Subcutaneous abdominal adipose tissue (tissue), 5 donors: ENCODE measurements around the gene ITGA11.
A peak's percentile ranks its signal among the peaks of the same experiment; 100 is the strongest.

Experiments
- H3K27ac ChIP-seq: one replicate; pipeline ENCODE4 v1.7.0; 2013; ENCODE audit warnings: low read depth, mild to moderate bottlenecking, inconsistent platforms, low read length, moderate library complexity
- H3K27me3 ChIP-seq, 5 donors: one replicate each; pipeline ENCODE4 v1.7.0; 2013; ENCODE audit warnings: low read length in 5 of 5, inconsistent platforms in 1 of 5; ENCODE audit not compliant: control insufficient read depth in 5 of 5, insufficient read depth in 4 of 5
- H3K36me3 ChIP-seq, 5 donors: one replicate each; pipeline ENCODE4 v1.7.0; 2013; ENCODE audit warnings: low read length in 5 of 5; ENCODE audit not compliant: control insufficient read depth in 5 of 5, insufficient read depth in 5 of 5
- H3K4me1 ChIP-seq, 5 donors: one replicate each; pipeline ENCODE4 v1.7.0; 2013; ENCODE audit warnings: low read length in 5 of 5, mild to moderate bottlenecking in 3 of 5, moderate library complexity in 1 of 5; ENCODE audit not compliant: control insufficient read depth in 5 of 5, insufficient read depth in 5 of 5
- H3K4me3 ChIP-seq, 5 donors: one replicate each; pipeline ENCODE4 v1.7.0; 2013; ENCODE audit warnings: low read length in 5 of 5, low read depth in 1 of 5
- H3K9ac ChIP-seq, 5 donors: one replicate each; pipeline ENCODE4 v1.7.0; 2013; ENCODE audit warnings: low read length in 5 of 5, mild to moderate bottlenecking in 4 of 5, moderate library complexity in 3 of 5
- H3K9me3 ChIP-seq, 5 donors: one replicate each; pipeline ENCODE4 v1.7.0; 2013; ENCODE audit warnings: low read length in 5 of 5; ENCODE audit not compliant: control insufficient read depth in 5 of 5
- donor health status: healthy.
- donor health status: healthy.
- donor health status: healthy.
- donor health status: healthy.
- donor health status: healthy.

The ITGA11 gene

DNA sequence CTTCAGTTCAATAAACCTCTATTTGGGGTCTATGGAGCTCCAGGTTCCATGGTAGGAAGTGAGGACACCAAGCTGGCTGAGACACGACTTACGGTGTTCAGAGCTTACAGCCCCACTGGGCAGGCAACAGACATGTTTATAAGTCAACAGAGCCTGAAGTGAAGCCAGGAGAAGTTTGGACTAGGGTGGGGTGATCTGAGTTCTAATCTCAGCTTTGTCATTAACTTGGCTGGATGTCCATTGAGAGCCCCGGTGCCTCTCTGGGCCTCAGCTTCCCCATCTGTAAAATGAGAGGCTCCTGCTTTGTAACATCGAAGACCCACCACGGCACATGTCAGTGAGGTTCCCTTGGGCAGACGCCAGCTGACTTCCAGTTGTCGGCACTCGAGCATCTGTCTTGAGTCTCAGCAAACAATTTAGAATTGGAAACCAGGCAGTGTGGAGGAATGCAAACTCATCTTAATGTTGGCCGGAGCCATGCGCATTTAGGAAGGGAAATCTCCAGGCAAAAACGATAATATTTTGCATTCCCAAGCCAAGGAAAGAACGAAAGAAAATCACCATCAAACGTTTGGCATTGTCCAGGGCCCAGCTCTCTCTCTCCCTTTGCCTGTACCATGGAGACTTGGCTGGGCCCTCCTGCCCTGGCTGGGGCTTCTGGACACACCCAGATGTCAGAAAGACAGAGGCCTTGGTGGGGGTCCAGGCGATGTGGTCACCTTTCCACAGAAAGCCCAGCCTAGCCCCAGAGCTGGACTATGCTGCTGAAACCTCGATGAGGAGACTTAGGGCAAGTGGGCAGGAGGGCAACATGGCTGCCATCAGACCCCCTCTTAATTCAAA is 18.4 kb downstream of the ITGA11 start:
- no peaks in the 10 kb centered on the region for H3K27me3 ChIP-seq
- H3K9me3 ChIP-seq = no peaks in the 10 kb centered on the region
- no peaks in the 10 kb centered on the region for H3K36me3 ChIP-seq
- H3K4me3 ChIP-seq = no peak overlapping the region
- H3K27ac ChIP-seq = peak overlapping the region; percentile 37
- H3K4me1 ChIP-seq = peaks cover 2 to 32% (median 20%) of the 10 kb centered on the region in 5 donors
- H3K9ac ChIP-seq = no peak overlapping the region

DNA sequence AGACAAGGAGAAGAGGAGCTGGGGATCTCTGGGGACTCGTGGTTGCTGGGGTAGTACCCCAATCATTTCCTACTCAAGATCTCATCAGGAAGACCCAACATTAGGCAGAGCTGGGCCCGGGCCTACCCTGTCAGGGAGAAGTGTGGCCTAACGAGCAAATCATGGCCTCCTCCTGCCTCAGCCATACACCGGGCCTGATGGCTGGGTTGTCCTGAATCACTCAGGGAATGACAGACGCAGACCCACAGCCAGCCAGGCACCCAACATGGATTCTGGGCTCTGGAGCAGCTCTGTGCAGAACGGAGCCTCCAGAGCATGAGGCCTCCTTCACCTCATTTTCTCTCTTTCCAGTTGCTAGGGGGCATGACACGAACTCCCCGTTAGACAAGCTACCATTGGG is 19.7 kb downstream of the ITGA11 start:
- no peaks in the 10 kb centered on the region for H3K36me3 ChIP-seq
- H3K27ac ChIP-seq = no peak overlapping the region
- H3K9me3 ChIP-seq = no peaks in the 10 kb centered on the region
- H3K4me3 ChIP-seq = no peak overlapping the region
- peaks cover 0 to 3% (median 0%) of the 10 kb centered on the region in 5 donors for H3K27me3 ChIP-seq
- H3K9ac ChIP-seq = no peak overlapping the region
- H3K4me1 ChIP-seq = peaks cover 2 to 18% (median 9%) of the 10 kb centered on the region in 5 donors

DNA sequence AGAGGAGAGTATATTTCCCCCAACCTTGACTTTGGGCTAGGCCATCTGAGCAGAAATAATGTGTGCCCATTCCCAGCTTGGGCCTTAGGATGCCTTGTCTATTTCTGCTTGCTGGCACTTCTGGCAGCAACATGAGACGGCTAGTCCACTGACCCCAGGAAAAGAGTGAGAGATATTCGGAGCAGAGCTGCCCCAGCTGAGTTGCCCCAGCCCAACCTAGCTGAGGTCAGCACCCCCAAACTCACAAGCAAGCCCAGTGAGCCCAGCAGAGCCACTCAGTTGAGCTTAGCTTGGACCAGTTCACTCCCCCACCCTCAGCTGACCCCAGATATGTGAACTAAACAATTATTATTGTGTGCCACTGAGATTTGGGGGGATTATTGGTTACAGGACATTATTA is 20.2 kb downstream of the ITGA11 start:
- Histone ChIP-seq H3K36me3 (no peaks in the 10 kb centered on the region), H3K9ac (no peak overlapping the region), H3K27me3 (peaks cover 0 to 3% (median 0%) of the 10 kb centered on the region in 5 donors), H3K27ac (no peak overlapping the region), H3K4me1 (peaks cover 2 to 16% (median 9%) of the 10 kb centered on the region in 5 donors), H3K4me3 (no peak overlapping the region), H3K9me3 (no peaks in the 10 kb centered on the region)

DNA sequence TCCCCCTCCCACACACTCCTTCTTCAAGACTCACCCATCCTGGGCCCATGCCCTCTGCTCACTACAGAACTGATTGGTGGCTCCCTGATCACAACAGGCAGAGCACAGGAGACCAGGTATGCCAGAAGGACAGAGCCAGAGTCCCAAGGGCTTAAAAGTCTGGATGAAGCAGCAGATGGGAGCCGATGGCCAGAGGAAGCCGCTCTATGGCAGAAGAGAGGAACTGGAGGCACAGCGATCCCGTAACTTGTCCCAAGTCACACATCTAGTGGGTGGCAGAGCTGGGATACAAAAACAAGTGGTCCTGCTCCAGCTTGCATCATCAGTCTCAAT is 20.7 kb downstream of the ITGA11 start:
- Histone ChIP-seq H3K4me1 (peaks cover 2 to 16% (median 9%) of the 10 kb centered on the region in 5 donors), H3K27me3 (peaks cover 0 to 3% (median 0%) of the 10 kb centered on the region in 5 donors), H3K9me3 (no peaks in the 10 kb centered on the region), H3K4me3 (no peak overlapping the region), H3K27ac (no peak overlapping the region), H3K36me3 (no peaks in the 10 kb centered on the region), H3K9ac (no peak overlapping the region)

DNA sequence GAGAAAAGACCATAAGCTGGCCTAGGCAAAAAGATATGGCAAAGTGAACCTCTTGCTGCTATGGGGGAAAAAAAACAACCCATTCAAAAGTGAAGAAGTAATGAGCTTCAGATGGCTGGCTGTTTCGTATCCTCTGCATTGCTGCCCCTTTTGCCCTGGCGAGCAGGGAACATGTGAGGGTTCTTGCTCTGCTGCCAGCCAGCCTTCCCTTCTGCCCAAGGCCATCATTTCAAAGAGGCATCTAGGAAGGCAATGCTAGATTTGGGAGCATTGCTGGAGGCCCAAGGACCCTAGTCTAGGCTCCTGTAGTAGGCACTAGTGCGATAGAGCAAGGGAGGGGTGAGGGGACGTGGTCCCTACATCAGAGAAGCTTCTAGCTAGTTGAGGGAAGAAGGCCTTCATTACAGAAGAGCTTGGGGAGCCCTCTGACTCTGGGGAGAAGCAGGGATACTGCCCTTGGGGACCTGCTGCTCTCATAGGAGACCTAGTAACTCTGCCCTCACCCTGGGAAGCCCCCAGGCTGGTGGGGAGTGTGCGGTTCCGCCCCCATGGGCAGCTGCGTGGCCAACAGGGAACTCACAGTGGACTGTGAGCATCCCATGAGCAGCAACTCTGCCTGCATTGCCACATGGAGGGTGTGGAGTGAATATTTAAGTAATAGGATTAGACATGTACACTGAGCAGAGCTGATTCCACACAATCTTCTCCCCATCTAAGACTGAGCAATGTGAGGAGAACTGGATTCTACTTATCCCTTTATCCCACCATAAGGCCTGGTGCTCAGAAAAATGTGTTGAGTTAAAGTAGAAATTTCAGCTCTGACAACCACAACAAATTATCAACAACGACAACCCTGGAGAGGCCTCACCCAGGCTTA is 21.3 kb downstream of the ITGA11 start:
- H3K36me3 ChIP-seq = peaks cover 0 to 1% (median 0%) of the 10 kb centered on the region in 5 donors
- no peaks in the 10 kb centered on the region for H3K9me3 ChIP-seq
- H3K9ac ChIP-seq = no peak overlapping the region
- H3K27me3 ChIP-seq = peaks cover 0 to 3% (median 0%) of the 10 kb centered on the region in 5 donors
- no peak overlapping the region for H3K4me3 ChIP-seq
- H3K4me1 ChIP-seq = peaks cover 2 to 16% (median 9%) of the 10 kb centered on the region in 5 donors
- no peak overlapping the region for H3K27ac ChIP-seq

DNA sequence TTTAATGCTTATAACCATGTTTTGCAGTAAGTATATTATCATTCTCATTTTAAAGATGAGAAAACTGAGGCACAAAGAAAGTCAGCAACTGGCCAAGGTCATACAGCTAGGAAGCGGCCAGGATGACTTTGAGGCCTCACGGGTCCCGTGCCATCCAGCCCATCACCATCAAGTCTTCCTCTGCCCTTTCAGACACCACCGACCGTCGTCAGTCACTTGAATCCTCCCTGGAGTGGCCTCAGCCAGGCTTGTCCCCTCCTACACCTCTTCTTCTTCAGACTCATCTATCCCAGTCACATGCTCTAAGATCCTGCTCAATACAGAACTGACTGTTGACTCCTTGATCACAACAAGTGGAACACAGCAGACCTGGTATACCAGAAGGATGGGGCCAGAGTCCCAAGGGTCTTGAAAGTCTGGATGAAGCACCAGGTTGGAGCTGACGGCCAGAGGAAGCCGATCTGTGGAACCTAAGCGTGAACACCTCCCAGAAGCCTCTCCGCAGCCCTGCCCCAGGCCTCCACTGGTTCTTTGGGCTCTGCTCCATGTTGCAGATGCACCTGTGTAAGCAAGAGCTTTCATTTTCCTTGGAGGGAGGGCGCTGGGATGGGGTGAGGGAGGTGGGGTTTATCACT is 22.1 kb downstream of the ITGA11 start:
- Histone ChIP-seq H3K4me1 (peaks cover 2 to 16% (median 9%) of the 10 kb centered on the region in 5 donors), H3K36me3 (peaks cover 0 to 4% (median 0%) of the 10 kb centered on the region in 5 donors), H3K4me3 (no peak overlapping the region)

DNA sequence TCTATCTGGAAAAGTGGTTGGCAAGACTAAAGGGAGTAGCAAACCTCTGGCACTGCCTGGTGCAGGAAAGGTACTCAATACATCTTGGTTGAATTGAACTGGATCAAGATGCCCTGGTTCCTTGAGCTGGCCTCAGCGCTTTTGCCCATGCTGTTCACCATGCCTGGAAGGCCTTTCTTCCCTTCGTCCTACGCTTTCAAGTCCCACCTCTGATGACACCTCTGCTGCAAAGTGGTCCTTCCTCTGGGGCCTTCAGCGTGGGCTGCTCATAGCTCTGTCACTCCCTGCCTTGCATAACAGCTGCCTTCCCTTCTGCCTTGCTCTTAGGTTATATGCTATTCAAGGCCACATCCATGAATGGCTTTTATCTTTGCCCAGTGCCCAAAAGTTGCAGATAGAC is 23.0 kb downstream of the ITGA11 start:
- Histone ChIP-seq H3K9ac (no peak overlapping the region), H3K27ac (no peak overlapping the region), H3K9me3 (no peaks in the 10 kb centered on the region), H3K4me3 (no peak overlapping the region), H3K36me3 (peaks cover 0 to 4% (median 0%) of the 10 kb centered on the region in 5 donors), H3K4me1 (peaks cover 0 to 10% (median 6%) of the 10 kb centered on the region in 5 donors), H3K27me3 (peaks cover 0 to 3% (median 0%) of the 10 kb centered on the region in 5 donors)

More for the DNA sequence above, 22.1 kb downstream of the ITGA11 start:
- Histone ChIP-seq H3K9ac (no peak overlapping the region), H3K27ac (no peak overlapping the region), H3K9me3 (no peaks in the 10 kb centered on the region), H3K27me3 (peaks cover 0 to 3% (median 0%) of the 10 kb centered on the region in 5 donors)

DNA sequence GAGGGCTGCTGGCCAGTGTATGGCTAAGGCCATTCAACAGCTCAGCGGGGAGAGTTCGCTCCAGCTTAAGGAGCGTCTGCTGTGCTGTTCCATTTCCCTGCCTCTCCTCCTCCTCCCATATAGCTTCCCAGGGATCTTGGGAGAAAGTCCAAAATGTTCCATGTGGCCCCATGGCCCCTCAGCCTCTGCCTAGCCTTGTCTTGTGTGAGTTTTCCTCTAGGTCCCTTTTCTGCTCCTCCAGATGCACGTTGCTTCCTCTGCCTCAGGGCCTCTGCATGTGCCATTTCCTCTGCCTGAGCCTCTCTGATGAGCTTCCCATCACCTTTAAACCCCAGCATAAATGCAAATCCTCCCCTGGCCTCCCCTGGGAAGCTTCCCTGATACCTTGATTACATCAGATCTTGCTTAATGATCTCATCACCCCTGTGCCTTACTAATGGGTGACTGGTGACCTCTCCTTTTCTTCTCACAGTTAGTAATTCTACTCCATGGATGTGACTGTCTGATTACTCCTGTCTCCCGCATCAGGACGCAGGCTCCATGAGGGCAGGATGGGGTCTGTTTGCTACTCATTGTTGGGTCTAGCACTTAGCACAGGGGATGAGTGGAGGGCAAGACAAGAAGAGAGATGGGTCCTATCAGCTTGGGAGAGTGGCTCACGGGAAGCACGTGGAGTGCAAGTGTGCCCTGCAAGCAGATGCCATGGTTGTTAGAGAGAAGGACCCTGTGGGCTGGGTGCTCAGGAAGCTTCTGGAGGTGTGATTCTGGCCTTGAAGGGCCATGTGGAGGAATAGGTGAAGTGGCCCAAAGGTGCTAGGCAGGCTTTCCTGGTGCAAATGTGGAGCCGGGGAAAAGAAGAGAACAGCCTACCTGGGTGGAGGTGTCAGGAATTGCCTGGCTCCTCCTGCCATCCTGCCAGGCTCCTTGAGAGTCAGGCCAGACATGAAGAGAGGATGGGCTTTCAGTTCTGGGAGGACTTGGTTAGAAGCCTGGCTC is 23.8 kb downstream of the ITGA11 start:
- H3K27ac ChIP-seq = no peak overlapping the region
- peaks cover 0 to 2% (median 0%) of the 10 kb centered on the region in 5 donors for H3K9me3 ChIP-seq
- peaks cover 0 to 4% (median 0%) of the 10 kb centered on the region in 5 donors for H3K36me3 ChIP-seq
- H3K9ac ChIP-seq = no peak overlapping the region
- no peak overlapping the region for H3K4me3 ChIP-seq
- H3K4me1 ChIP-seq = peaks cover 0 to 2% (median 0%) of the 10 kb centered on the region in 5 donors
- peaks cover 0 to 3% (median 0%) of the 10 kb centered on the region in 5 donors for H3K27me3 ChIP-seq
